ENCODE results near the gene CDC16.

DNA sequence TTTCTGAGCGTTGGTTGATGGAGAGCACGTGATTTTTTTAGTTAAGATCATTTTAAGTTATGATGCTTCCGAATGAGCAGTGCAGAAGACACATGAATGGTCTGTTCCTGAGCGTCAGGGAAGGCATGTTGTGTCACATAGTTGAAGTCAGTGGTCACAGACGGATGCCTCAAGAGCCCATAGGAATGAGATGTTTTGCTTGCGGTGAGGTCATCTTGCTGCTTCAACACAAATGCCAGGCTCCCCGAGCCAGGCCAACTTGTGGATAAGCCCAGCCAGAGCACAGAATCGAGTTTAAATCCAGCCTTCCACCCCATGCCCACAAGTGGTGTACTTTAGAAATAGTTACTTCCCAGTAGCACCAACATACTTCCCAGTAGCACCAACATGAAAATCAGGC is 52.1 kb downstream of the CDC16 start:
- TF ChIP-seq, protein P1, sequence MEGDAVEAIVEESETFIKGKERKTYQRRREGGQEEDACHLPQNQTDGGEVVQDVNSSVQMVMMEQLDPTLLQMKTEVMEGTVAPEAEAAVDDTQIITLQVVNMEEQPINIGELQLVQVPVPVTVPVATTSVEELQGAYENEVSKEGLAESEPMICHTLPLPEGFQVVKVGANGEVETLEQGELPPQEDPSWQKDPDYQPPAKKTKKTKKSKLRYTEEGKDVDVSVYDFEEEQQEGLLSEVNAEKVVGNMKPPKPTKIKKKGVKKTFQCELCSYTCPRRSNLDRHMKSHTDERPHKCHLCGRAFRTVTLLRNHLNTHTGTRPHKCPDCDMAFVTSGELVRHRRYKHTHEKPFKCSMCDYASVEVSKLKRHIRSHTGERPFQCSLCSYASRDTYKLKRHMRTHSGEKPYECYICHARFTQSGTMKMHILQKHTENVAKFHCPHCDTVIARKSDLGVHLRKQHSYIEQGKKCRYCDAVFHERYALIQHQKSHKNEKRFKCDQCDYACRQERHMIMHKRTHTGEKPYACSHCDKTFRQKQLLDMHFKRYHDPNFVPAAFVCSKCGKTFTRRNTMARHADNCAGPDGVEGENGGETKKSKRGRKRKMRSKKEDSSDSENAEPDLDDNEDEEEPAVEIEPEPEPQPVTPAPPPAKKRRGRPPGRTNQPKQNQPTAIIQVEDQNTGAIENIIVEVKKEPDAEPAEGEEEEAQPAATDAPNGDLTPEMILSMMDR (IDR thresholded peaks at IDR 0.05 in 4 of 5, conservative IDR thresholded peaks at IDR 0.05 in 1 of 5) = no peak
- no peak for TF ChIP-seq POLR2A (IDR thresholded peaks at IDR 0.05)

Data from gastrocnemius medialis (tissue), 4 donors.